ENCODE results near the gene GATAD2B.

The GATAD2B gene

GRCh38 chr1:153922972-153923925 lies at the start of gene GATAD2B:
GATAD2B (minus strand) TSS chr1:153922972; CDS start chr1:153828347, 94,625 bp downstream.
- DNase-seq = peak; percentile 86 to 100 (median 99)

- DNase-seq = no peak
Observed at GRCh38 chr1:153970346-153970745, 47.6 kb upstream of the GATAD2B start.

- DNase-seq = no peak
Observed at GRCh38 chr1:153968972-153969371, 46.2 kb upstream of the GATAD2B start.

GRCh38 chr1:153968408-153968807 lies 45.6 kb upstream of the GATAD2B start:
- no peak for DNase-seq

- peak in 2 of 58 donors; percentile 44 to 54 for DNase-seq
Observed at GRCh38 chr1:153968000-153968363, 45.2 kb upstream of the GATAD2B start.

GRCh38 chr1:153967107-153967999 lies 44.6 kb upstream of the GATAD2B start, which contains the start of gene CREB3L4:
CREB3L4 (plus strand) TSS chr1:153967902; CDS start chr1:153968526, 624 bp downstream.
- peak; percentile 66 to 96 (median 88) for DNase-seq

- DNase-seq = peak in 8 of 58 donors; percentile 16 to 52 (median 42)
Observed at GRCh38 chr1:153963850-153964331, 41.1 kb upstream of the GATAD2B start.

- peak; percentile 71 to 99 (median 96) for DNase-seq
Observed at GRCh38 chr1:153963030-153963849, 40.5 kb upstream of the GATAD2B start, which contains the start of gene SLC39A1. SLC39A1 (minus strand) TSS chr1:153963537; CDS start chr1:153962715, 822 bp downstream.

GRCh38 chr1:153962088-153963029 lies 39.6 kb upstream of the GATAD2B start:
- DNase-seq = peak in 2 of 58 donors; percentile 10 to 12

- no peak for DNase-seq
Observed at GRCh38 chr1:153961421-153961820, 38.6 kb upstream of the GATAD2B start.

GRCh38 chr1:153960206-153960605 lies 37.4 kb upstream of the GATAD2B start:
- no peak for DNase-seq

- peak in 2 of 58 donors; percentile 7 to 10 for DNase-seq
Observed at GRCh38 chr1:153959454-153959853, 36.7 kb upstream of the GATAD2B start.

GRCh38 chr1:153958961-153959260 lies 36.1 kb upstream of the GATAD2B start:
- DNase-seq = peak in 1 of 58 donors; percentile 44

- peak; percentile 81 to 99 (median 98) for DNase-seq
Observed at GRCh38 chr1:153958111-153958960, 35.6 kb upstream of the GATAD2B start, which contains the start of gene CRTC2. CRTC2 (minus strand) TSS chr1:153958612; CDS start chr1:153958497, 115 bp downstream.

- DNase-seq = peak in 1 of 58 donors; percentile 37
Observed at GRCh38 chr1:153957744-153958110, 35.0 kb upstream of the GATAD2B start.

GRCh38 chr1:153956997-153957715 lies 34.4 kb upstream of the GATAD2B start:
- DNase-seq = no peak

- no peak for DNase-seq
Observed at GRCh38 chr1:153954826-153955225, 32.1 kb upstream of the GATAD2B start.

All from anterior cingulate cortex (tissue), 58 donors.